Kidney (tissue), 14 donors: Measurements from ENCODE around the gene COPS8. TPM values are rescaled to one million over a fixed set of nuclear protein-coding genes. Genes with fewer than 3 reads are reported as not detected.

ENCODE experiments used
- DNase-seq, 5 donors: peaks; one replicate each; pipeline ENCODE4 v3.0.0-alpha.2; 2013 to 2020
- FAIRE-seq: peaks from 2 replicates; lab custom pipeline; 2012; peaks lifted over from hg19 to GRCh38; lab: Jason Lieb, UNC
- H3K27ac ChIP-seq, 2 donors: one replicate each; pipeline ENCODE4 v1.7.0; 2013; ENCODE audit warnings: low read depth in 2 of 2, low read length in 2 of 2, inconsistent platforms in 1 of 2
- H3K27me3 ChIP-seq: one replicate; pipeline ENCODE4 v1.7.1; 2013; ENCODE audit warnings: low read length, inconsistent platforms; ENCODE audit not compliant: control insufficient read depth, insufficient read depth
- H3K36me3 ChIP-seq, 3 donors: one replicate each; pipeline versions ENCODE4 v1.7.0 to v1.7.1; 2013; ENCODE audit warnings: low read length in 3 of 3, control low read depth in 1 of 3, inconsistent platforms in 1 of 3; ENCODE audit not compliant: insufficient read depth in 3 of 3, control insufficient read depth in 2 of 3
- H3K4me1 ChIP-seq, 3 donors: one replicate each; pipeline versions ENCODE4 v1.7.0 to v1.7.1; 2013; ENCODE audit warnings: low read length in 3 of 3, inconsistent platforms in 1 of 3, low read depth in 1 of 3; ENCODE audit not compliant: control insufficient read depth in 2 of 3, insufficient read depth in 2 of 3
- H3K4me3 ChIP-seq, 3 donors: one replicate each; pipeline versions ENCODE4 v1.7.0 to v1.8.1; 2013; ENCODE audit warnings: low read length in 3 of 3, control low read depth in 1 of 3, inconsistent platforms in 1 of 3
- H3K9ac ChIP-seq, 3 donors: one replicate each; pipeline versions ENCODE4 v1.7.0 to v1.7.1; 2013; ENCODE audit warnings: low read length in 3 of 3, control low read depth in 1 of 3, inconsistent platforms in 1 of 3
- H3K9me3 ChIP-seq, 3 donors: one replicate each; pipeline versions ENCODE4 v1.7.0 to v1.7.1; 2013; ENCODE audit warnings: low read length in 3 of 3, control low read depth in 1 of 3, inconsistent platforms in 1 of 3; ENCODE audit not compliant: control insufficient read depth in 2 of 3, insufficient read depth in 1 of 3
- CTCF ChIP-seq: IDR thresholded peaks from 3 replicates; pipeline ENCODE4 v1.5.1; 2012; ENCODE audit warnings: mild to moderate bottlenecking, moderate library complexity, borderline replicate concordance; ENCODE audit not compliant: insufficient read depth; ENCODE audit errors: extremely low read depth
- intact Hi-C: fragments of 100-400 bp; cut with DNase I; formaldehyde crosslinking; loops from one replicate; pipeline ENCODE4 v1.11.1; 2022
- polyA plus RNA-seq: library from polyadenylated mRNA; stranded (reverse); fragments of 350-450 nt; fragmentation: Illumina TruSeq; extraction: RNeasy Lipid Tissue Mini Kit (QIAGEN cat#74804); gene quantifications from one replicate; pipeline ENCODE4 v1.2.3, GENCODE V29; 2014; ENCODE audit warnings: low read depth, low replicate concordance; ENCODE audit not compliant: insufficient read depth
- total RNA-seq: library from RNA; stranded (reverse); fragmentation: NEBNext Ultra II Directional; extraction: Animal tissue kit (Norgen Biotek cat#: 25700); gene quantifications from one replicate; pipeline ENCODE4 v1.2.1, GENCODE V29; 2021
- donor health status: control.
- donor health status: control.
- donor health status: control.
- donor health status: control.
- donor health status: control.
- donor health status: DM: yes; HTN: yes; CAD: no.
- donor health status: Normal renal cell carcinoma (clear cell type).

COPS8 gene
- total and polyA plus RNA-seq, 2 donors from 2014 or later, result 40.7 to 67.6 TPM

- FAIRE-seq (no peak), DNase-seq (no peak)
- no peak overlapping the region for H3K4me3 ChIP-seq
- H3K36me3 ChIP-seq, result no peaks in the 10 kb centered on the region
- H3K27me3 ChIP-seq, result no peaks in the 10 kb centered on the region
- intact Hi-C loops, result no loop called here
- H3K27ac ChIP-seq, result no peak overlapping the region
- H3K9me3 ChIP-seq, result no peaks in the 10 kb centered on the region
- H3K4me1 ChIP-seq, result no peaks in the 10 kb centered on the region
- TF ChIP-seq CTCF, result no peak
- no peak overlapping the region for H3K9ac ChIP-seq
These were observed 44.5 kb upstream of the COPS8 start for GRCh38 chr2:237041231-237041630.

GRCh38 chr2:237042101-237042500, 43.6 kb upstream of the COPS8 start:
- FAIRE-seq, result no peak
- DNase-seq, result no peak
- no peaks in the 10 kb centered on the region for H3K36me3 ChIP-seq
- H3K27me3 ChIP-seq, result no peaks in the 10 kb centered on the region
- H3K4me1 ChIP-seq, result no peaks in the 10 kb centered on the region
- no peak overlapping the region for H3K9ac ChIP-seq
- H3K4me3 ChIP-seq, result no peak overlapping the region
- H3K9me3 ChIP-seq, result no peaks in the 10 kb centered on the region
- TF ChIP-seq CTCF, result no peak
- H3K27ac ChIP-seq, result no peak overlapping the region
- intact Hi-C loops, result no loop called here

GRCh38 chr2:237043866-237044265, 41.8 kb upstream of the COPS8 start:
- no peak for TF ChIP-seq CTCF

GRCh38 chr2:237044281-237044680, 41.4 kb upstream of the COPS8 start:
- Histone ChIP-seq H3K27me3 (no peaks in the 10 kb centered on the region), H3K4me1 (no peaks in the 10 kb centered on the region), H3K9me3 (no peaks in the 10 kb centered on the region), H3K9ac (no peak overlapping the region), H3K36me3 (no peaks in the 10 kb centered on the region), H3K4me3 (no peak overlapping the region), H3K27ac (no peak overlapping the region)
- TF ChIP-seq CTCF, result no peak
- DNase-seq (peak in 1 of 5 donors; percentile 46), FAIRE-seq (no peak)
- intact Hi-C loops, result no loop called here

More at GRCh38 chr2:237043866-237044265, 41.8 kb upstream of the COPS8 start:
- Histone ChIP-seq H3K4me3 (no peak overlapping the region), H3K36me3 (no peaks in the 10 kb centered on the region), H3K27ac (no peak overlapping the region), H3K9me3 (no peaks in the 10 kb centered on the region), H3K4me1 (no peaks in the 10 kb centered on the region), H3K9ac (no peak overlapping the region), H3K27me3 (no peaks in the 10 kb centered on the region)
- intact Hi-C loops, result no loop called here
- FAIRE-seq (no peak), DNase-seq (no peak)
